Ureter (tissue), 1 donor: Measurements from ENCODE around the gene TLCD3A. TPM values are rescaled to one million over a fixed set of nuclear protein-coding genes. Genes with fewer than 3 reads are reported as not detected.
A peak's percentile ranks its signal among the peaks of the same experiment; 100 is the strongest.
"Not testable (repeated sequence)": the region's sequence is repeated elsewhere in the genome, so short reads cannot be mapped to it uniquely, and the experiment has no call there.

Experiments used
- DNase-seq: peaks from one replicate; pipeline ENCODE4 v3.0.0-alpha.2; 2020; ENCODE audit warnings: low spot score
- total RNA-seq: library from RNA; stranded (reverse); gene quantifications from one replicate; pipeline ENCODE4 v1.2.4, GENCODE V29; 2023
- donor health status: DM: yes; HTN: yes; CAD: no.

Gene TLCD3A
- total RNA-seq, 1 donor from 2014 or later = 38.3 TPM

- DNase-seq = no peak
Observed at GRCh38 chr17:787641-788221, 55.3 kb downstream of the TLCD3A start.

DNA sequence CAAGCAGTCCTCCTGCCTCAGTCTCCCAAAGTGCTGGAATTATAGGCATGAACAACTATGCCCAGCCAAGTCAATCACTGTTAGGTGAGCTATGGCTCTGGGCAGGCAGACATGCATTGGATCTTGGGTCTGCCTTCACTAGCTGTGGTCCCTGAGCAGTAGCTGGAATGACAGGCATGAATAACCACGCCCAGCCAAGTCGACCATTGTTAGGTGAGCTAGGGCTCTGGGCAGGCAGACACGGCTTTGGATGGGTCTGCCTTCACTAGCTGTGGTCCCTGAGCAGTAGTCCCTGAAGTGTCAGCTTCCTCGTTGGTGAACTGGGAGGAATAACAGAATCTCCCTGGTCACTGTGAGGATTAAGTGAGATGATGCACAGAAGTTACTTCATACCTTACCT, 56.2 kb downstream of the TLCD3A start:
- DNase-seq = no peak

DNA sequence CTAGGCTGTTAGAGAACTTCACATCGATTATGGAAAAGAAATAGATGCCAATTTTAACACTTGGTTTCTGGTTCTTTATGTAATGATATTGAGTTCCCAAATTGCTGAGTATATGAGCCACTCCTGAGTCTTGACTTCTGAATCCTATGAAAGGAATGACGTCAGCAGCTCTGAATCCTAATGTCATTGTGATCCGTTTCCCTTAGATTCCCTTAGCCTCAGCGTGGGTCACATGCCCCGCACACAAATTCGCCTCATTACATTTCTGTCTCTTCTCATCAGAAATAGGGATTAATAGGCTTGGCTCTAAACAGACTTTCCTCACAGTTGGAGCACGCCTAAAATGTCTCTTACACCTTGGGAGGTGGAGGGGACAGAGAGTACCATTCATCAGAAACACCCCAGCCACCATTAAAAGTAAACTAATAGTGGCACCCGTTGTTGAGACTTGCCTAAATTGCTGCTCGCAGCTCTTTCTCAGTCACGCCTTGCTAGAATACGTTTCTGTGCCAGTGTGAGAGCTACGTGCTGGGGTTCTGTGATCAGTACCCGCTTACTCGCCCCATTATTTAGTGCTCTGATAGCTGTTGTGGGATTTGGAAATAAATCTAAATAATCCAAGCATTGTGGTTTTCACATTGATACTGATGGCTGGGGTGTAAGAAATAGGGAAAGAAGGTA, 56.9 kb downstream of the TLCD3A start:
- DNase-seq = no peak

DNA sequence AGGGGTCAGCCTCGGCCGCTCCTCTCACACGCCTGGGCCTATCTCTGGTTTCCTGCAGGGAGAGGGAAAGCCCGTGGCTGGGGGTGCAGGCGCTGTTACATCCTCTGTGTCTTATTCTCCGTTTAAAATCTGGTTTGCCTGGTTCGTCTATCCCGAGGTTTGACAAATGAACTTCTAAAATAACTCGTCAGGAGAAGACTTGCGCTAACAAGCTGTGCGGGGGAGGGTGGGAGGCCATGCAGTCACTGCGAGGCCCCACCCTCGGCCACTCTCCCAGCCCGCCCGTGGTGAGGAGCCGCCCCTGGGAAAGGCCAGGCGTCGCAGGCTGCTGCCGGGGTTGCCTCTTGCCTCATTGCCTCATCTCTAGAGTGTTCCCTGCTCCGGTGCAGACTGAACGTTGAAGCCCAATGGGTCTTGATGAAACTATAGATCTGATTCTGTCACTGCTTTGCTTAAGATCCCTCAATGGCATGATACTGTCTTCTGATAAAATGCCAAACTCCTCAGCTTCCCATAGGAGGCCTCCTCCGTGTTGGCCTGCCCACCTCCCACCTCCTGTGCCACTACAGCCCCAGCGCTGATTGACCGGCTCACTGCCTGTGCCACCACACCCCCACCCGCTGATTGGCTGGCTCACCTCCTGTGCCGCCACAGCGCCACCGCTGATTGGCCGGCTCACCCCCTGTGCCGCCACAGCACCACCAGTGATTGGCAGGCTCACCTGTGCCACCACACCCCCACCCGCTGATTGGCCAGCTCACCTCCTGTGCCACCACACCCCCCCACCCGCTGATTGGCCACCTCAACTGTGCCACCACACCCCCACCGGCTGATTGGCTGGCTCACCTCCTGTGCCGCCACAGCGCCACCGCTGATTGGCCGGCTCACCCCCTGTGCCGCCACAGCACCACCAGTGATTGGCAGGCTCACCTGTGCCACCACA, 57.8 kb downstream of the TLCD3A start:
- peak; percentile 76 for DNase-seq

GRCh38 chr17:790874-791247, 58.5 kb downstream of the TLCD3A start:
- not testable (repeated sequence) for DNase-seq

DNA sequence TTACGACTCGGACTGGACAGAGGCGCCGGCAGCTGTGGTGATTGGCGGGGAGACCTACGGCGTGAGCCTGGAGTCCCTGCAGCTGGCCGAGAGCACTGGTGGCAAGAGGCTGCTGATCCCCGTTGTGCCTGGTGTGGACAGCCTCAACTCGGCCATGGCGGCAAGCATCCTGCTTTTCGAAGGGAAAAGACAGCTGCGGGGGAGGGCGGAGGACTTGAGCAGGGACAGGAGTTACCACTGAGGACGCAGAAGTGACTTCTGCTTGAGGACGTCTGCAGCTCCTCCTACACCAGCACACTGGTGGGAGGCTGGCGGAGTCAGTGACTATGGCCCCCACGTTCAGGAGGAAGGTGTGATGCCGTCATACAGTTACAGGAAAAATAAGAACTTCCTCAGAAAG, 59.4 kb downstream of the TLCD3A start:
- DNase-seq = no peak

DNA sequence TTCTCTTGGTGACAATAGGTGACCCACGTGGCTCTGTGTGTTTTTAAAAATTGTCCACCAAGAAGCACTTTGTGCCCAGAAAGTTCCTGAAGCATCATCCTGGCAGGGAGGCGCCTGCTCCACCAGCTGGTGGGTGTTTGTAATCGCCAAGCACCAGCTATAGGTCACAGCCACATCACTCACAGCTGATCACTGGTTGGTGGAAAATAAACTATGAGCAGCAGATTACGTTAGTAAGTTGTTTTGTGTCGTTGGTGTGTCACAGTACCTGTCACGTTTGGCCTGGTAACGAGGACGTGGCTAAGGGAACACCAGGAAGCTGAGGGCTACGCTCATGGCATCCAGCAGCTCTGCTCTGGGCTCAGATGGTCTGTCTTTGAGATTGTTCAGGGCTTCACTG, 59.9 kb downstream of the TLCD3A start:
- no peak for DNase-seq

Other genes with a start within 250 kb of the TLCD3A start
- gene VPS53, start 17.8 kb upstream of the TLCD3A start, total RNA-seq = 126 TPM
- 26.7 TPM for gene GEMIN4, start 19.7 kb downstream of the TLCD3A start, total RNA-seq
- gene GLOD4, start 49.7 kb downstream of the TLCD3A start, total RNA-seq = 72.4 TPM
- 10.7 TPM for gene MRM3, start 49.8 kb downstream of the TLCD3A start, total RNA-seq
- 78.3 TPM for gene NXN, start 247.2 kb downstream of the TLCD3A start, total RNA-seq